Upper lobe of left lung (tissue), 6 donors: ENCODE results near the gene PIK3R3. TPM values are rescaled to one million over a fixed set of nuclear protein-coding genes. Genes with fewer than 3 reads are reported as not detected.

Experiments used
- ATAC-seq, 2 donors: fragments of 200-7000 bp; cut with Tn5 transposase; one replicate each; pipeline ENCODE4 v1.9.1; 2022; ENCODE audit warnings: mild to moderate bottlenecking in 2 of 2, moderate library complexity in 2 of 2; ENCODE audit not compliant: low FRiP score in 2 of 2
- DNase-seq, 2 donors: peaks; one replicate each; pipeline ENCODE4 v3.0.0-alpha.2; 2019 to 2020
- H3K27ac ChIP-seq, 4 donors: fragments of 200-600 bp; sonication (generic); one replicate each; pipeline ENCODE4 v1.5.1; 2016 to 2019
- H3K27me3 ChIP-seq, 4 donors: fragments of 200-600 bp; sonication (generic); one replicate each; pipeline ENCODE4 v1.5.1; 2017 to 2019
- H3K36me3 ChIP-seq, 4 donors: fragments of 200-600 bp; sonication (generic); one replicate each; pipeline ENCODE4 v1.5.1; 2016 to 2019
- H3K4me1 ChIP-seq, 4 donors: fragments of 200-600 bp; sonication (generic); one replicate each; pipeline ENCODE4 v1.5.1; 2018 to 2019
- H3K4me3 ChIP-seq, 4 donors: fragments of 200-600 bp; sonication (generic); one replicate each; pipeline ENCODE4 v1.5.1; 2017 to 2019; ENCODE audit warnings: mild to moderate bottlenecking in 2 of 4, moderate library complexity in 1 of 4
- H3K9me3 ChIP-seq, 4 donors: fragments of 200-600 bp; sonication (generic); one replicate each; pipeline ENCODE4 v1.5.1; 2018 to 2019
- CTCF ChIP-seq, 6 experiments: fragments of 450-650 bp in 4 of 6; fragments of 200-600 bp in 2 of 6; sonication (generic) in 2 of 6; IDR thresholded peaks; one replicate each; pipeline ENCODE4 v1.5.1; 2016 to 2019; ENCODE audit warnings: antibody characterized with exemption in 6 of 6
- EP300 ChIP-seq, 4 donors: sonication (generic); formaldehyde crosslinking; IDR thresholded peaks; one replicate each; pipeline ENCODE4 v1.5.1; 2017; ENCODE audit warnings: antibody characterized with exemption in 4 of 4, control low read depth in 2 of 4
- POLR2A ChIP-seq, 4 donors: fragments of 450-650 bp; IDR thresholded peaks; one replicate each; pipeline ENCODE4 v1.5.1; 2016 to 2017; ENCODE audit warnings: antibody characterized with exemption in 4 of 4, mild to moderate bottlenecking in 2 of 4
- POLR2AphosphoS5 ChIP-seq, 2 donors: sonication (generic); formaldehyde crosslinking; IDR thresholded peaks; one replicate each; pipeline ENCODE4 v1.5.1; 2017; ENCODE audit warnings: antibody characterized with exemption in 2 of 2
- WGBS, 2 donors: methylation state at CpG; one replicate each; pipeline ENCODE4 v1.1.5; 2017 to 2018; 5-methylcytosine and 5-hydroxymethylcytosine counted together
- total RNA-seq, 6 donors: library from RNA; depleted of rRNA in 4 of 6; stranded (reverse); fragments of >200 nt in 4 of 6; gene quantifications; one replicate each; pipeline versions ENCODE4 v1.1.0 to v1.2.1, GENCODE V29; 2016 to 2021
- donor health status: DM: no; HTN: no; CAD: no; lungs with moderate emphysema.
- donor health status: DM: no; HTN: yes; CAD: no; lungs with severe emphysema.

PIK3R3 gene
- total RNA-seq, 6 donors from 2014 or later: 11.2 to 43.7 (median 33.0) TPM

GRCh38 chr1:46166521-46167462 lies 34.4 kb upstream of the PIK3R3 start:
- Histone ChIP-seq H3K9me3 (no peaks in the 10 kb centered on the region), H3K4me1 (peaks cover 48 to 58% (median 54%) of the 10 kb centered on the region in 4 donors), H3K4me3 (peak overlapping the region in 3 of 4 donors; percentile 38 to 53 (median 49)), H3K27me3 (no peaks in the 10 kb centered on the region), H3K36me3 (no peaks in the 10 kb centered on the region), H3K27ac (peak overlapping the region; percentile 89 to 92 (median 92))
- WGBS, 2 donors: 4 to 10% methylated on average over 22 to 47 of the region's 47 CpGs
- TF ChIP-seq POLR2AphosphoS5 (IDR thresholded peaks at IDR 0.05) (peak; percentile 75 to 84), CTCF (IDR thresholded peaks at IDR 0.05) (no peak), POLR2A (IDR thresholded peaks at IDR 0.05) (peak in 1 of 4 donors; percentile 37), EP300 (IDR thresholded peaks at IDR 0.05) (peak in 3 of 4 donors; percentile 76 to 93 (median 92))
- ATAC-seq (peak; percentile 46 to 49), DNase-seq (peak; percentile 71 to 88)

GRCh38 chr1:46160212-46160611 lies 27.8 kb upstream of the PIK3R3 start:
- Histone ChIP-seq H3K4me1 (no peaks in the 10 kb centered on the region), H3K36me3 (no peaks in the 10 kb centered on the region), H3K9me3 (no peaks in the 10 kb centered on the region), H3K4me3 (no peak overlapping the region), H3K27me3 (no peaks in the 10 kb centered on the region), H3K27ac (no peak overlapping the region)
- ATAC-seq (no peak), DNase-seq (no peak)
- TF ChIP-seq EP300 (IDR thresholded peaks at IDR 0.05): no peak
- no peak for TF ChIP-seq POLR2A (IDR thresholded peaks at IDR 0.05)
- no peak for TF ChIP-seq POLR2AphosphoS5 (IDR thresholded peaks at IDR 0.05)
- no peak for TF ChIP-seq CTCF (IDR thresholded peaks at IDR 0.05)
- WGBS, 2 donors: 93% methylated on average over 1 of the region's 1 CpG

- 72 to 81% methylated on average over 3 of the region's 3 CpGs for WGBS, 2 donors
- Histone ChIP-seq H3K4me1 (no peaks in the 10 kb centered on the region), H3K36me3 (no peaks in the 10 kb centered on the region), H3K27ac (no peak overlapping the region), H3K27me3 (no peaks in the 10 kb centered on the region), H3K4me3 (no peak overlapping the region), H3K9me3 (no peaks in the 10 kb centered on the region)
- DNase-seq: no peak
- ATAC-seq: no peak
- TF ChIP-seq CTCF (IDR thresholded peaks at IDR 0.05): no peak
- no peak for TF ChIP-seq EP300 (IDR thresholded peaks at IDR 0.05)
- no peak for TF ChIP-seq POLR2AphosphoS5 (IDR thresholded peaks at IDR 0.05)
- TF ChIP-seq POLR2A (IDR thresholded peaks at IDR 0.05): no peak
Observed at GRCh38 chr1:46159516-46159915, 27.1 kb upstream of the PIK3R3 start.

- no peak for DNase-seq
- 84 to 90% methylated on average over 13 of the region's 13 CpGs for WGBS, 2 donors
- Histone ChIP-seq H3K9me3 (no peaks in the 10 kb centered on the region), H3K36me3 (no peaks in the 10 kb centered on the region), H3K4me3 (no peak overlapping the region), H3K4me1 (no peaks in the 10 kb centered on the region), H3K27me3 (no peaks in the 10 kb centered on the region), H3K27ac (no peak overlapping the region)
- TF ChIP-seq POLR2A (IDR thresholded peaks at IDR 0.05): no peak
- TF ChIP-seq EP300 (IDR thresholded peaks at IDR 0.05): no peak
- no peak for TF ChIP-seq CTCF (IDR thresholded peaks at IDR 0.05)
- no peak for TF ChIP-seq POLR2AphosphoS5 (IDR thresholded peaks at IDR 0.05)
- ATAC-seq: no peak
Observed at GRCh38 chr1:46158312-46159281, 26.2 kb upstream of the PIK3R3 start.
